HFFc6 (cell line): ENCODE measurements around the gene ATP6V1A. TPM values are rescaled to one million over a fixed set of nuclear protein-coding genes. Genes with fewer than 3 reads are reported as not detected.

ENCODE experiments used
- DNase-seq: peaks from one replicate; pipeline ENCODE4 v3.0.0-alpha.2; 2018
- H3K27ac Mint-ChIP-seq: 2 replicates; pipeline ENCODE4 v1.8.0; 2020; ENCODE audit warnings: mild to moderate bottlenecking, mixed read lengths
- H3K27me3 Mint-ChIP-seq: 2 replicates; pipeline ENCODE4 v1.8.0; 2021; ENCODE audit warnings: mild to moderate bottlenecking, moderate library complexity, mixed read lengths; ENCODE audit not compliant: insufficient read depth
- H3K36me3 Mint-ChIP-seq: 2 replicates; pipeline ENCODE4 v1.8.0; 2021; ENCODE audit warnings: low read depth, mixed read lengths
- H3K4me1 Mint-ChIP-seq: 2 replicates; pipeline ENCODE4 v1.8.0; 2020; ENCODE audit warnings: low read depth, mixed read lengths
- H3K4me3 Mint-ChIP-seq: 2 replicates; pipeline ENCODE4 v1.8.0; 2020; ENCODE audit warnings: mild to moderate bottlenecking, moderate library complexity, mixed read lengths
- H3K9me3 Mint-ChIP-seq: 2 replicates; pipeline ENCODE4 v1.8.0; 2020; ENCODE audit warnings: mild to moderate bottlenecking, mixed read lengths
- CTCF ChIP-seq: fragments of 200-600 bp; sonication (generic); IDR thresholded peaks from 2 replicates; pipeline ENCODE4 v1.5.0; 2021; ENCODE audit warnings: antibody characterized with exemption, mild to moderate bottlenecking
- total RNA-seq, 6 experiments: library from RNA; stranded (reverse); fragmentation: NEBNext Ultra II Directional; extraction: Animal tissue kit (Norgen Biotek cat#: 25700); gene quantifications; 2 replicates in 1 of 6; 3 replicates in 5 of 6; pipeline ENCODE4 v1.2.3, GENCODE V29; 2021

ATP6V1A gene
- total RNA-seq, 6 experiments from 2014 or later = 99.4 to 110 (median 101) TPM

GRCh38 chr3:113747283-113748046 lies 630 bp downstream of the ATP6V1A start:
- Mint-ChIP-seq H3K4me1 (peaks cover 52% of the 10 kb centered on the region), H3K4me3 (peak overlapping the region; percentile 91), H3K36me3 (peaks cover 11% of the 10 kb centered on the region), H3K27me3 (peaks cover 4% of the 10 kb centered on the region), H3K9me3 (no peaks in the 10 kb centered on the region), H3K27ac (peak overlapping the region; percentile 100)
- DNase-seq = no peak
- no peak for TF ChIP-seq CTCF

- DNase-seq = no peak
- no peak for TF ChIP-seq CTCF
- H3K9me3 Mint-ChIP-seq = no peaks in the 10 kb centered on the region
- H3K36me3 Mint-ChIP-seq = peaks cover 5% of the 10 kb centered on the region; the same call in 1 of the 2 replicates
- peaks cover 40% of the 10 kb centered on the region for H3K4me1 Mint-ChIP-seq
- no peak overlapping the region for H3K27ac Mint-ChIP-seq
- H3K4me3 Mint-ChIP-seq = no peak overlapping the region
- H3K27me3 Mint-ChIP-seq = peaks cover 4% of the 10 kb centered on the region
These were observed 4.3 kb downstream of the ATP6V1A start for GRCh38 chr3:113751141-113751540.

GRCh38 chr3:113753376-113753985 lies 6.6 kb downstream of the ATP6V1A start:
- no peak for TF ChIP-seq CTCF
- H3K4me1 Mint-ChIP-seq = peaks cover 28% of the 10 kb centered on the region
- H3K9me3 Mint-ChIP-seq = peaks cover 9% of the 10 kb centered on the region
- peaks cover 17% of the 10 kb centered on the region for H3K36me3 Mint-ChIP-seq
- H3K4me3 Mint-ChIP-seq = no peak overlapping the region
- no peak for DNase-seq
- H3K27me3 Mint-ChIP-seq = no peaks in the 10 kb centered on the region
- no peak overlapping the region for H3K27ac Mint-ChIP-seq

- H3K9me3 Mint-ChIP-seq = peaks cover 13% of the 10 kb centered on the region
- H3K4me1 Mint-ChIP-seq = peaks cover 24% of the 10 kb centered on the region
- H3K27me3 Mint-ChIP-seq = no peaks in the 10 kb centered on the region
- TF ChIP-seq CTCF = no peak
- no peak overlapping the region for H3K4me3 Mint-ChIP-seq
- no peak overlapping the region for H3K27ac Mint-ChIP-seq
- peaks cover 24% of the 10 kb centered on the region for H3K36me3 Mint-ChIP-seq
- DNase-seq = no peak
These were observed 7.8 kb downstream of the ATP6V1A start for GRCh38 chr3:113754494-113755159.

GRCh38 chr3:113758389-113759024 lies 11.7 kb downstream of the ATP6V1A start:
- DNase-seq = peak; percentile 86
- peaks cover 13% of the 10 kb centered on the region for H3K9me3 Mint-ChIP-seq
- peak overlapping the region; percentile 32 for H3K27ac Mint-ChIP-seq
- H3K27me3 Mint-ChIP-seq = no peaks in the 10 kb centered on the region
- peak overlapping the region; percentile 33; the same call in 1 of the 2 replicates for H3K4me3 Mint-ChIP-seq
- no peak for TF ChIP-seq CTCF
- H3K4me1 Mint-ChIP-seq = peaks cover 13% of the 10 kb centered on the region
- H3K36me3 Mint-ChIP-seq = peaks cover 24% of the 10 kb centered on the region
